HEK293 (cell line): ENCODE measurements around the gene TCEA2.

ENCODE experiments used
- CTCF ChIA-PET: fragments of 350-600 bp; formaldehyde crosslinking; extraction: SDS; loops from one replicate; lab custom pipeline; 2021; ENCODE audit warnings: antibody characterized with exemption; lab: Yijun Ruan, JAX
- POLR2A ChIA-PET: fragments of 300-600 bp; formaldehyde crosslinking; extraction: SDS; loops from one replicate; lab custom pipeline; 2020; ENCODE audit warnings: antibody characterized with exemption, inconsistent platforms; lab: Yijun Ruan, JAX
- H3K27ac ChIP-seq: fragments of 200-500 bp; sonication (Bioruptor generic); 2 replicates; pipeline ENCODE4 v1.5.1; 2014; ENCODE audit warnings: low read depth, low read length, control low read depth, inconsistent platforms; ENCODE audit errors: extremely low read depth
- H3K36me3 ChIP-seq, 2 experiments: fragments of 200-500 bp in 1 of 2; sonication (Bioruptor generic) in 1 of 2; 1 replicate in 1 of 2; 2 replicates in 1 of 2; pipeline ENCODE4 v1.5.1; 2014 to 2017; ENCODE audit warnings: inconsistent platforms in 2 of 2, low read length in 2 of 2; ENCODE audit not compliant: control insufficient read depth in 2 of 2, insufficient read depth in 1 of 2
- H3K4me1 ChIP-seq: fragments of 200-500 bp; sonication (Bioruptor generic); 2 replicates; pipeline ENCODE4 v1.5.1; 2014; ENCODE audit warnings: mild to moderate bottlenecking, low read length, inconsistent platforms; ENCODE audit not compliant: control insufficient read depth, insufficient read depth
- H3K4me3 ChIP-seq: 2 replicates; pipeline ENCODE4 v1.5.1; 2011; ENCODE audit warnings: low read depth, mild to moderate bottlenecking, control low read depth, low read length, moderate library complexity
- H3K9me3 ChIP-seq: fragments of 200-500 bp; sonication (Bioruptor generic); 2 replicates; pipeline ENCODE4 v1.5.1; 2014; ENCODE audit warnings: low read depth, low read length, inconsistent platforms; ENCODE audit not compliant: control insufficient read depth, insufficient read depth
- AEBP2 ChIP-seq: fragments of 450-650 bp; formaldehyde crosslinking; IDR thresholded peaks from 2 replicates; pipeline ENCODE4 v1.5.1; 2016; ENCODE audit warnings: missing biosample characterization, missing genetic modification characterization, borderline replicate concordance
- CTCF ChIP-seq: fragments of 450-650 bp; formaldehyde crosslinking; IDR thresholded peaks from 2 replicates; pipeline ENCODE4 v1.5.1; 2016; ENCODE audit warnings: missing biosample characterization, missing genetic modification characterization
- KLF1 ChIP-seq: fragments of 450-650 bp; formaldehyde crosslinking; IDR thresholded peaks from 2 replicates; pipeline ENCODE4 v1.5.1; 2016; ENCODE audit warnings: missing biosample characterization, missing genetic modification characterization
- KLF17 ChIP-seq: fragments of 450-650 bp; formaldehyde crosslinking; IDR thresholded peaks from 2 replicates; pipeline ENCODE4 v1.5.1; 2016; ENCODE audit warnings: missing biosample characterization, missing genetic modification characterization
- KLF8 ChIP-seq: fragments of 450-650 bp; formaldehyde crosslinking; IDR thresholded peaks from 2 replicates; pipeline ENCODE4 v1.5.1; 2016; ENCODE audit warnings: missing biosample characterization, missing genetic modification characterization
- MEIS1 ChIP-seq: sonication (generic); formaldehyde crosslinking; IDR thresholded peaks from 2 replicates; pipeline ENCODE4 v1.8.1; 2022; ENCODE audit warnings: missing genetic modification reagents, mild to moderate bottlenecking, borderline replicate concordance
- PRDM10 ChIP-seq: fragments of 450-650 bp; formaldehyde crosslinking; IDR thresholded peaks from 2 replicates; pipeline ENCODE4 v1.5.1; 2016; ENCODE audit warnings: missing biosample characterization, missing genetic modification characterization
- TSHZ1 ChIP-seq: fragments of 450-650 bp; formaldehyde crosslinking; IDR thresholded peaks from 2 replicates; pipeline ENCODE4 v1.5.1; 2016; ENCODE audit warnings: missing biosample characterization, missing genetic modification characterization, borderline replicate concordance
- ZBTB17 ChIP-seq: fragments of 450-650 bp; formaldehyde crosslinking; IDR thresholded peaks from 2 replicates; pipeline ENCODE4 v1.5.1; 2016; ENCODE audit warnings: missing biosample characterization, missing genetic modification characterization
- ZBTB20 ChIP-seq: fragments of 450-650 bp; formaldehyde crosslinking; IDR thresholded peaks from 2 replicates; pipeline ENCODE4 v1.5.1; 2016; ENCODE audit warnings: missing biosample characterization, missing genetic modification characterization
- ZBTB8A ChIP-seq: fragments of 450-650 bp; formaldehyde crosslinking; IDR thresholded peaks from 2 replicates; pipeline ENCODE4 v1.5.1; 2016; ENCODE audit warnings: missing biosample characterization, missing genetic modification characterization
- ZEB2 ChIP-seq: fragments of 450-650 bp; formaldehyde crosslinking; IDR thresholded peaks from 2 replicates; pipeline ENCODE4 v1.5.1; 2016; ENCODE audit warnings: missing biosample characterization, missing genetic modification characterization
- ZIC2 ChIP-seq: fragments of 450-650 bp; formaldehyde crosslinking; IDR thresholded peaks from 2 replicates; pipeline ENCODE4 v1.5.1; 2016; ENCODE audit warnings: missing biosample characterization, missing genetic modification characterization
- ZNF341 ChIP-seq: fragments of 450-650 bp; formaldehyde crosslinking; IDR thresholded peaks from 2 replicates; pipeline ENCODE4; 2016; ENCODE audit warnings: low read depth, missing biosample characterization, missing genetic modification characterization
- ZNF423 ChIP-seq: fragments of 450-650 bp; formaldehyde crosslinking; IDR thresholded peaks from 2 replicates; pipeline ENCODE4 v1.5.1; 2016; ENCODE audit warnings: missing biosample characterization, missing genetic modification characterization
- ZNF433 ChIP-seq: fragments of 450-650 bp; formaldehyde crosslinking; IDR thresholded peaks from 2 replicates; pipeline ENCODE4 v1.5.1; 2016; ENCODE audit warnings: missing biosample characterization, missing genetic modification characterization, low read depth
- ZNF623 ChIP-seq: fragments of 450-650 bp; formaldehyde crosslinking; IDR thresholded peaks from 2 replicates; pipeline ENCODE4 v1.5.1; 2016; ENCODE audit warnings: missing biosample characterization, missing genetic modification characterization

The TCEA2 gene

GRCh38 chr20:64043768-64044167 lies 19.2 kb upstream of the TCEA2 start (continued):
- no peak for TF ChIP-seq TSHZ1 (tag by site-specific recombination)

- ChIA-PET CTCF (interaction anchor here (1.4 kb wide), 1 partner anchor 9 kb away, joined by 6 read pairs; no protein-coding TSS in a partner anchor), POLR2A (interaction anchor here (0.7 kb wide), 1 partner anchor 42 kb away, joined by 4 read pairs; no protein-coding TSS in a partner anchor)
- Histone ChIP-seq H3K27ac (no peak overlapping the region), H3K4me1 (no peaks in the 10 kb centered on the region; the same call in 1 of the 2 replicates), H3K9me3 (no peaks in the 10 kb centered on the region), H3K36me3 (peaks cover 0 to 5% of the 10 kb centered on the region in 2 experiments; a peak in 1 of 3 replicates), H3K4me3 (no peak overlapping the region)
- TF ChIP-seq ZNF433 (no peak), MEIS1 (CRISPR knock-in tag) (no peak), ZNF623 (tag by site-specific recombination) (no peak), ZEB2 (tag by site-specific recombination) (0 out of 2 replicates have a peak, but pooled peaks have one; percentile 30), CTCF (tag by site-specific recombination) (no peak), AEBP2 (tag by site-specific recombination) (no peak), ZNF341 (tag by site-specific recombination) (peak; percentile 26; the same call in 1 of the 2 replicates), ZIC2 (tag by site-specific recombination) (peak; percentile 87), ZBTB20 (tag by site-specific recombination) (peak; percentile 81), ZBTB8A (tag by site-specific recombination) (peak; percentile 51; the same call in 1 of the 2 replicates), ZNF423 (tag by site-specific recombination) (0 out of 2 replicates have a peak, but pooled peaks have one; percentile 15), ZBTB17 (peak; percentile 56; the same call in 1 of the 2 replicates), KLF1 (tag by site-specific recombination) (peak; percentile 87), KLF8 (tag by site-specific recombination) (0 out of 2 replicates have a peak, but pooled peaks have one; percentile 18), PRDM10 (tag by site-specific recombination) (peak; percentile 81), KLF17 (peak; percentile 45)
Measured at GRCh38 chr20:64044484-64045247, 18.3 kb upstream of the TCEA2 start.
